HG02798 (cell line): ENCODE measurements around the gene FCHSD1.
"Not testable (repeated sequence)": the region's sequence is repeated elsewhere in the genome, so short reads cannot be mapped to it uniquely, and the experiment has no call there.

ENCODE experiments used
- ATAC-seq: cut with Tn5 transposase; IDR thresholded peaks from one replicate; pipeline ENCODE4 v1.9.1; 2021; ENCODE audit warnings: mild to moderate bottlenecking; ENCODE audit not compliant: unreplicated experiment, poor library complexity

FCHSD1 gene

GRCh38 chr5:141618804-141619554, 32.2 kb downstream of the FCHSD1 start, which contains the start of gene DIAPH1:
Gene DIAPH1, minus strand, starts transcription at chr5:141619000. Its CDS starts 86 bp downstream, at chr5:141618914.
- peak; percentile 87 for ATAC-seq

- peak; percentile 22 for ATAC-seq
Measured at GRCh38 chr5:141618030-141618803, 33.0 kb downstream of the FCHSD1 start.

- ATAC-seq: no peak
Measured at GRCh38 chr5:141617682-141618029, 33.6 kb downstream of the FCHSD1 start.

GRCh38 chr5:141617128-141617527, 34.1 kb downstream of the FCHSD1 start:
- ATAC-seq: no peak

- no peak for ATAC-seq
Measured at GRCh38 chr5:141615991-141616720, 35.1 kb downstream of the FCHSD1 start.

- ATAC-seq: no peak
Measured at GRCh38 chr5:141613344-141613743, 37.9 kb downstream of the FCHSD1 start.

- ATAC-seq: no peak
Measured at GRCh38 chr5:141611289-141611688, 39.9 kb downstream of the FCHSD1 start.

- not testable (repeated sequence) for ATAC-seq
Measured at GRCh38 chr5:141609921-141610320, 41.3 kb downstream of the FCHSD1 start.

GRCh38 chr5:141609044-141609443, 42.2 kb downstream of the FCHSD1 start:
- ATAC-seq: no peak

- ATAC-seq: no peak
Measured at GRCh38 chr5:141608557-141608956, 42.7 kb downstream of the FCHSD1 start.

- no peak for ATAC-seq
Measured at GRCh38 chr5:141608046-141608445, 43.2 kb downstream of the FCHSD1 start.

- ATAC-seq: peak; percentile 97
Measured at GRCh38 chr5:141605523-141606277, 45.5 kb downstream of the FCHSD1 start.

- ATAC-seq: no peak
Measured at GRCh38 chr5:141603923-141604717, 47.1 kb downstream of the FCHSD1 start.

GRCh38 chr5:141602606-141603005, 48.6 kb downstream of the FCHSD1 start:
- ATAC-seq: no peak

GRCh38 chr5:141598391-141599345, 52.5 kb downstream of the FCHSD1 start:
- ATAC-seq: no peak

GRCh38 chr5:141597814-141598213, 53.4 kb downstream of the FCHSD1 start:
- ATAC-seq: no peak

- no peak for ATAC-seq
Measured at GRCh38 chr5:141597394-141597793, 53.8 kb downstream of the FCHSD1 start.

GRCh38 chr5:141596867-141597266, 54.4 kb downstream of the FCHSD1 start:
- ATAC-seq: no peak
